MM.1S (cell line): ENCODE results near the gene ALDH3B2.

Experiments used
- DNase-seq: peaks from one replicate; pipeline ENCODE4 v3.0.0-alpha.2; 2015
- H2AFZ ChIP-seq: fragments of 300-600 bp; sonication (generic); 2 replicates; pipeline ENCODE4 v1.6.0; 2016; ENCODE audit warnings: antibody characterized with exemption, low read length
- H3F3A ChIP-seq: fragments of 300-600 bp; sonication (generic); 2 replicates; pipeline ENCODE4 v1.6.1; 2016; ENCODE audit warnings: mild to moderate bottlenecking, antibody characterized with exemption, low read length, moderate library complexity, mixed read lengths; ENCODE audit not compliant: insufficient read depth
- H3K27ac ChIP-seq: fragments of 300-600 bp; sonication (generic); 2 replicates; pipeline ENCODE4 v1.5.1; 2016; ENCODE audit warnings: mild to moderate bottlenecking, low read length
- H3K27me3 ChIP-seq: fragments of 300-600 bp; sonication (generic); replicated peaks from 2 replicates; pipeline ENCODE4 v1.6.0; 2016; ENCODE audit warnings: low read length; ENCODE audit not compliant: insufficient read depth
- H3K36me3 ChIP-seq: fragments of 300-600 bp; sonication (generic); replicated peaks from 2 replicates; pipeline ENCODE4 v1.6.1; 2016; ENCODE audit warnings: mild to moderate bottlenecking, low read length, mixed read lengths; ENCODE audit not compliant: insufficient read depth
- H3K4me1 ChIP-seq: fragments of 300-600 bp; sonication (generic); 2 replicates; pipeline ENCODE4 v1.6.1; 2016; ENCODE audit warnings: low read length, mixed read lengths
- H3K4me2 ChIP-seq: fragments of 300-600 bp; sonication (generic); 2 replicates; pipeline ENCODE4 v1.6.0; 2016; ENCODE audit warnings: low read depth, low read length
- H3K4me3 ChIP-seq: fragments of 300-600 bp; sonication (generic); 2 replicates; pipeline ENCODE4 v1.5.1; 2016; ENCODE audit warnings: low read length, mixed read lengths
- H3K79me2 ChIP-seq: fragments of 300-600 bp; sonication (generic); 2 replicates; pipeline ENCODE4 v1.6.1; 2016; ENCODE audit warnings: mixed run types, low read length, mixed read lengths
- H3K9ac ChIP-seq: fragments of 300-600 bp; sonication (generic); 2 replicates; pipeline ENCODE4 v1.6.1; 2016; ENCODE audit warnings: low read length, mixed read lengths
- H3K9me2 ChIP-seq: fragments of 300-600 bp; sonication (generic); replicated peaks from 2 replicates; pipeline ENCODE4 v1.6.1; 2016; ENCODE audit warnings: mild to moderate bottlenecking, low read length, mixed read lengths; ENCODE audit not compliant: insufficient read depth
- H3K9me3 ChIP-seq: fragments of 300-600 bp; sonication (generic); replicated peaks from 2 replicates; pipeline ENCODE4 v1.6.1; 2016; ENCODE audit warnings: mild to moderate bottlenecking, low read length, mixed read lengths; ENCODE audit not compliant: insufficient read depth
- H4K20me1 ChIP-seq: fragments of 300-600 bp; sonication (generic); 2 replicates; pipeline ENCODE4 v1.6.1; 2016; ENCODE audit warnings: mild to moderate bottlenecking, low read length, moderate library complexity, mixed read lengths; ENCODE audit not compliant: insufficient read depth
- CTCF ChIP-seq: fragments of 300-600 bp; sonication (generic); IDR thresholded peaks from 2 replicates; pipeline ENCODE4 v1.5.1; 2016; ENCODE audit warnings: antibody characterized with exemption, low read length, mixed read lengths
- EZH2 ChIP-seq: fragments of 300-600 bp; sonication (generic); optimal IDR thresholded peaks from 2 replicates; pipeline ENCODE3; 2017; ENCODE audit warnings: low read depth, mild to moderate bottlenecking, antibody characterized with exemption, low read length, mixed read lengths
- EZH2phosphoT487 ChIP-seq: fragments of 300-600 bp; sonication (generic); IDR thresholded peaks from 2 replicates; pipeline ENCODE4 v1.6.1; 2018; ENCODE audit warnings: antibody characterized with exemption, low read length

ALDH3B2 gene

GRCh38 chr11:67615728-67616430 is 58.5 kb downstream of the ALDH3B2 start:
- Histone ChIP-seq H3K27me3 (no peaks in the 10 kb centered on the region), H3K4me1 (peaks cover 24% of the 10 kb centered on the region), H3K9me2 (no peaks in the 10 kb centered on the region), H3K27ac (no peak overlapping the region), H3K79me2 (0 out of 2 replicates have a peak, but pooled peaks cover under 1% of the 10 kb centered on the region), H4K20me1 (no peaks in the 10 kb centered on the region), H3K9ac (no peak overlapping the region), H3F3A (peaks cover 16% of the 10 kb centered on the region), H3K9me3 (no peaks in the 10 kb centered on the region), H3K4me3 (no peak overlapping the region), H3K36me3 (no peaks in the 10 kb centered on the region; the same call in 1 of the 2 replicates), H2AFZ (no peak overlapping the region), H3K4me2 (no peak overlapping the region)
- TF ChIP-seq EZH2 (no peak), EZH2phosphoT487 (no peak), CTCF (no peak)
- no peak for DNase-seq

GRCh38 chr11:67614730-67615714 is 59.4 kb downstream of the ALDH3B2 start:
- Histone ChIP-seq H3K79me2 (0 out of 2 replicates have a peak, but pooled peaks cover 4% of the 10 kb centered on the region), H3F3A (peaks cover 16% of the 10 kb centered on the region), H3K27me3 (no peaks in the 10 kb centered on the region), H3K4me2 (peak overlapping the region; percentile 85), H3K36me3 (no peaks in the 10 kb centered on the region; the same call in none of the 2 replicates), H3K4me1 (peaks cover 24% of the 10 kb centered on the region), H3K9ac (peak overlapping the region; percentile 71), H2AFZ (peak overlapping the region; percentile 54; the same call in 1 of the 2 replicates), H3K27ac (peak overlapping the region; percentile 85; the same call in 1 of the 2 replicates), H4K20me1 (no peaks in the 10 kb centered on the region), H3K9me2 (no peaks in the 10 kb centered on the region), H3K4me3 (peak overlapping the region; percentile 51; the same call in 1 of the 2 replicates), H3K9me3 (no peaks in the 10 kb centered on the region)
- peak; percentile 60 for DNase-seq
- TF ChIP-seq CTCF, result peak; percentile 62
- TF ChIP-seq EZH2, result no peak
- no peak for TF ChIP-seq EZH2phosphoT487

- H3K9me2 ChIP-seq, result no peaks in the 10 kb centered on the region
- no peaks in the 10 kb centered on the region for H3K9me3 ChIP-seq
- H2AFZ ChIP-seq, result peak overlapping the region; percentile 54
- peak overlapping the region; percentile 85 for H3K27ac ChIP-seq
- H3F3A ChIP-seq, result peaks cover 16% of the 10 kb centered on the region
- H3K4me1 ChIP-seq, result peaks cover 24% of the 10 kb centered on the region
- H3K4me3 ChIP-seq, result peak overlapping the region; percentile 51
- no peaks in the 10 kb centered on the region for H3K27me3 ChIP-seq
- TF ChIP-seq CTCF (peak; percentile 37), EZH2 (no peak)
- H3K4me2 ChIP-seq, result peak overlapping the region; percentile 85
- no peaks in the 10 kb centered on the region for H4K20me1 ChIP-seq
- H3K9ac ChIP-seq, result peak overlapping the region; percentile 71
- peak; percentile 93 for DNase-seq
- peaks cover 9% of the 10 kb centered on the region; the same call in 1 of the 2 replicates for H3K79me2 ChIP-seq
- H3K36me3 ChIP-seq, result no peaks in the 10 kb centered on the region; the same call in none of the 2 replicates
Observed at GRCh38 chr11:67613960-67614715, 60.3 kb downstream of the ALDH3B2 start.
